ENCODE data around the gene SCLT1.
"Not testable (repeated sequence)": the region's sequence is repeated elsewhere in the genome, so short reads cannot be mapped to it uniquely, and the experiment has no call there.

The SCLT1 gene
- total RNA-seq, result 25.5 to 37.4 reads per million in 2 donors

DNA sequence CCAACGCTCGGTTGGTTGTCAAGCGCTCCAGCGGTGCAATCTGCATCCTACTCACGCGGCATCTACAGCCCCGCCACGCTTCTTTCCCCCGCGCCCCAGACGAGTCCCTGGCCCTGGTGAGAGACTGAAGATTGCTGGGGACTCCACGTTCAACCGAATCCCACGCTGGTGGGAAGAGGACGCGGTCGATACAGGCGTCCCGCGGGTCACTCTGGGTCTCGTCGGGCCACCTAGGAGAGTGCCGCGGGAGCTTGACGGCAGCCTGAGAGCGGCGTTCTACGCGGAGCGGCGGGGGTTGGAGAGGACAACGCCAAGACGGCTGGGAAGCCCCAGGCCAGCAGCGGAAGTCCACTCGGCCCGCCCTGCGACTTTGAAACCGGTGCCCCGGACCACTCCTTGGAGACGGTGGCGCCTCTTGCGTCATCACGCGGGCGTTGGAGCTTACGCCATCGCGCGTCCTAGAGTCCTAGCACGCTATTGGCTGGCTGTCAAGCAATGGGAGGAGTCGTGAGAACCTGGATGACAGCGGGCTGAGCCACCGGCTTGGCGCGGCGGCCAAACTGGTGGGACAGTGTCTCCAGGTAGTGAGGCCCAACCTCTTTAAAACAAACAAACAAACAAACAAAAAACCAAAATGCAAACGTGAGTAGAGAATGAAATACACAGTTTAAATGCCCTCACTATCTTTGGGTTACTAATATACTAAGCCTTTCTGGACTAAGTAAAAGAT is at the start of gene SCLT1:
Gene SCLT1 (minus strand): TSS at position 349 of the 730 bp plus-strand sequence. CDS start 436 bp downstream, outside the sequence.
- peak; percentile 91 for DNase-seq

DNA sequence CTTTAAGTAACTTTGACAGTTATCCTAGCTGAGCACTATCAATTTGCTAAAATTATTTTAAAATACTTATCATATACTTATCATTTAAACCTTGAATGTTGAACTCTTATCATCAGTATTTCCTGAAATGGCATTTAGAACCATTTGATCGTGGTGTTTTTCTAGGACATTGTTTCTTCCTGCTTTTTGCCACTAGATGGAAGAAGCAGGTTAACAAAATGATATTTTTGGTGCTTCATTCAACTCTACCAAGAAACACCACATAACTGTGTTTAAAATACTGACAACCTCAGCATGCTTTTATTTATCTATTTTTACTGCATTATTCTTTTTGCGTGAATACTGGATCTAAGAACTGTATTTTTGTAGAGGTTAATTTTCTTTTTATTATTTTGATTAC is 47.2 kb upstream of the SCLT1 start:
- no peak for DNase-seq

DNA sequence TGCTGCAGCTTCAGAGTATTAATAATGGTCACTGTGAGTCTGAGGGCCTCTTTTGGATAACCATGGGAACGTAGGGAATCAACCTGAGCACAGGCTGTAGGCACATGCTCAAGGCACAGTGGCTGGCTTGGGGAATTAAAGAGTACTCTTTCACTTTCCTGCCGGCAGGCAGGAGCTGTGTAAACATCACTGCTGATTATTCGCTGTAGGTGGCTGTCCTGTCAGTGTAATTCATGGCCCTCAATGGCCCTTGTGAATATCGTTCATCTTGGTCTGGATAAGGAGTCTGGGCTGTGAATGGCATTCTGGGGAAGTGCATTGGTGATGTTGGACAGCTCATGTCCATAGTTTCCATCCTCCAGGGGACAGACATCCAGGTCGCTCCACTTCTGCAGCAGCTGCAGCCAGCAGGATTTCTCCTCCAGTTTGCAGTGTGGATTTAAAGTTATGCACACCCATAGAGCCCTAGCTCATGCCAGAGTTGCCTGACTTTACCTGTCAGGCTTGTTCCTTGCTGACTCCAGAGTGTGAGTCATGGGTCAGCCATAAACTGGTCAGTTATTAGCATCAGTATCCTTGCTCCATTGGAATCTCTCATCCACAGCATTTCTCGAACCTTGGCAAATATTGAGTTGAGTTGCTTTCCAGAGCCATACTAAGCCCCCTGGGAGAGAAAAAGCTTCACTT is 45.6 kb upstream of the SCLT1 start:
- DNase-seq, result no peak

GRCh38 chr4:129136433-129136832 is 43.1 kb upstream of the SCLT1 start:
- no peak for DNase-seq

- no peak for DNase-seq
Measured at GRCh38 chr4:129131343-129131742, 38.0 kb upstream of the SCLT1 start.

GRCh38 chr4:129129143-129129542 is 35.8 kb upstream of the SCLT1 start:
- no peak for DNase-seq

GRCh38 chr4:129126614-129127013 is 33.3 kb upstream of the SCLT1 start:
- not testable (repeated sequence) for DNase-seq

GRCh38 chr4:129117705-129118104 is 24.4 kb upstream of the SCLT1 start:
- DNase-seq, result no peak

DNA sequence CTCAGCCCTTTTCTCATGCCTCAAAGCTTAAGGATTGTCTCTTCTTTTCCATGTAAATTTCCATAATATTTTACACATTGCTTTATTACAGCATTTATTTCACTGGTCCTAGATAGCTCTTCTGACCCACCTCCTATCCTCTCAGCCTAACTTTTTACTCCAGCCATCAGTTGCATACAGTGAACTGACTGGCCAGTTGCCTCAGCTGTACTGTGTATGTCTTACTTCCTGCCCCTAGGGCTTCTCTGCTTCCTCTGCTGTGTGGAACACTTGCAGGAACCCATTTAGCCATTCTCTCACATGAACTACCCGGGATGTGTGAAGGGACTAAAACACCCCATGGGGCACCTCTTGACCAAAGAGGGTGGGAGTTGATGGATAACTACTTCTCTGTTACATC is 20.6 kb upstream of the SCLT1 start:
- no peak for DNase-seq

DNA sequence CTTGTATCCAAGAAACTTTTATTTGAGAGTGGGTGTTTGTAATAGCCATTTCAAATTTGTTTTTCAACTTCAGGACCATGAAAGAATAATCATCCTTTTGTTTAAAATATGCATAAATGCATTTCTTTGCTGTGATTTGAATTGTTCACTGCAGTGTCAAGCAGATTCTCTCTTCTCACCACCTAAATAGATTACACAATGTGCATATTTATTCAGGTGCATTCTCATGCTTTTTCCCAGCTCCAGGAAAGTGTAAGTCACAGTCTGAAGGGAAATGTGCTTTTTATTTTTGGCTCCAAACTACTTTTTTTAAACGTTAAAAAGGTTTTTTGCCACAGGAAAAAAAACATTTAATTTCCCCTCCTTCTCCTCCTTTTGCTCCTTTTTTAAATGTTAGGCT is 20.1 kb upstream of the SCLT1 start:
- DNase-seq, result no peak

DNA sequence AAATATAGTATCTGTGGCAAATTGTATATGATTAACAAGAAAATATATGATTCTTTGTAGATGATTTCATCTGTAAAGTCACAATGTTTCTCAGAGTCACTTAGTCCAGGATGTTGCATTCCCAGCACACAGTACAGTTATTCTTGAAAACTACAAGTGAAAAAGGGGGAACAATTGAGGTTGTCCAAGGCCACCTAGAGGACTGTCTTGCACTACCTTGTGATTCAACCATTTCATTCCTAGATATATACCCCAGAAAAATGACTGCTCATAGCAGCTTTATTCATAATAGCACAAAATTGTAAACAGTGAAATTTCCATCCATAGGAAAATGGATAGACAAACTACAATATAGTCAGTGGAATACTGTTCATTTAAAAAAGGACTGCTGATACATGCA is 18.6 kb upstream of the SCLT1 start:
- DNase-seq, result no peak

GRCh38 chr4:129110931-129111330 is 17.6 kb upstream of the SCLT1 start:
- DNase-seq, result no peak

- no peak for DNase-seq
Measured at GRCh38 chr4:129109965-129110824, 16.9 kb upstream of the SCLT1 start.

DNA sequence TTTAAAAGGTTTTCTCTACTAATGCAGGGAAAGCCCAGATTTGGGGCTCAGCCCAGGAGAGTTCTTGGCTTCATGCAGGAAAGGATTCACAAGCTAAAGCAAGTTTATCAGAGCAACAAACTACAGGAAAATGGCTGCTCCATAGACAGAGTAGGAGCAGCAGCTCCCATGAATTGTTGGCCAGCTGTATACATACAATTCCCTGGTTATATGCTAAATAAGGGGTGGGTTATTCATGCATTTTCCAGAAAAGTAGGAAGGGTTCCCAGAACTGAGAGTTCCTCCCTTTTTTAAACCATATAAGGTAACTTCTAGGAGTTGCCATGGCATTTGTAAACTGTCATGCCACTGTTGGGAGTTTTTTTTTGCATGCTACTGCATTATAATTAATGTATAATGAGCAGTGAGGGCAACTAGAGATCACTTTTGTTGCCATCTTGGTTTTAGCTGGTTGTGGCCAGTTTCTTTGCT is 5.2 kb upstream of the SCLT1 start:
- no peak for DNase-seq

- DNase-seq, result peak; percentile 52
Measured at GRCh38 chr4:129095811-129096454, 2.6 kb upstream of the SCLT1 start, which contains the start of gene C4orf33. Gene C4orf33 (plus strand): TSS chr4:129096152. CDS start chr4:129102611, 6,459 bp downstream.

DNA sequence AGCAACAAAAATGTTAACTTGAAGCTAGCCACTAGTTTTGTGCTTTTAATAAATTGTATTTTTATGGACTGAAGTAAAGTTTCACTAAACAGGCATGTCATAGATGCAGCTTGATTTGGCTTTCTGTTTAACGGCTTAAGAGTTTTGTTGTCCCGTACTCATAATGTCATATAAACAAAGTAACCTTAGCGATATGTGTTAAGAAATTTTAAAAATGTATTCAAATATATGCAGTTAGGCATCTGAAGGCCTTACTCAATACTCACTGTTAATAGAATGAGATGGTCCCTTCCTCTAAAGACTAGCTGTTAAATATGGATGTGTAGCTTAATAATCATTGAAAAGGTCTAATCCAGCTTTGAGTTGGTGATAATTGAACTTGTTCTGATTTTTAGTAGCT is 1.0 kb upstream of the SCLT1 start:
- no peak for DNase-seq

GRCh38 chr4:129092631-129093190 is 628 bp downstream of the SCLT1 start:
- DNase-seq, result no peak

DNA sequence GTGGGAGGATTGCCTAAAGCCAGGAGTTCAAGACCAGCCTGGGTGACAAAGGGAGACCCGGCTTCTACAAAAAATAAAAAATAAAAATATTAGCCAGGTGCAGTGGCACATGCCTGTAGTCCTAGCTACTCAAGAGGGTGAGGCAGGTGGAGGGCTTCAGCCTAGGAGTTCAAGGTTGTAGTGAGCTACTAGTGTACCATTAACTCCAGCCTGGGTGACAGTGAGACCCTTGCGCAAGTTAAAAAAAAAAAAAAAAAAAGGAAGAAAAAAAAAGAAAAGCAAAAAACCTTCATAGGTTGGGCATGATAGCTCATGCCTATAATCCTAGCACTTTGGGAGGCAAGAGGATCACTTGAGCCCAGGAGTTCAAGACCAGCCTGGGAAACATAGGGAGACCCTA is 5.8 kb downstream of the SCLT1 start:
- no peak for DNase-seq

DNA sequence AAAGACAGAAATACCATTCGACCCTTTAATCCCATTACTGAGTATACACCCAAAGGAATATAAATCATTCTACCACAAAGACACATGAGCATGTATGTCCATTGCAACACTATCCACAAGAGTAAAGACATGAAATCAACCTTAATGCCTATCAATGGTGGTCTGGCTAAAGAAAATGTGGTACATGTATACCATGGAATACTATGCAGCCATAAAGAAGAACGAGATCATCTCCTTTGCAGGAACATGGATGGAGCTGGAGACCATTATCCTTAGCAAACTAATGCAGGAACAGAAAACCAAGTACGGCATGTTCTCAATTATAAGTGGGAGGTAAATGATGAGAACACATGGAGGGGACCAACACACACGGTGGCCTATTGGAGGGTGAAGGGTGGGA is 7.9 kb downstream of the SCLT1 start:
- no peak for DNase-seq

GRCh38 chr4:129082302-129082701 is 11.0 kb downstream of the SCLT1 start:
- DNase-seq, result no peak

DNA sequence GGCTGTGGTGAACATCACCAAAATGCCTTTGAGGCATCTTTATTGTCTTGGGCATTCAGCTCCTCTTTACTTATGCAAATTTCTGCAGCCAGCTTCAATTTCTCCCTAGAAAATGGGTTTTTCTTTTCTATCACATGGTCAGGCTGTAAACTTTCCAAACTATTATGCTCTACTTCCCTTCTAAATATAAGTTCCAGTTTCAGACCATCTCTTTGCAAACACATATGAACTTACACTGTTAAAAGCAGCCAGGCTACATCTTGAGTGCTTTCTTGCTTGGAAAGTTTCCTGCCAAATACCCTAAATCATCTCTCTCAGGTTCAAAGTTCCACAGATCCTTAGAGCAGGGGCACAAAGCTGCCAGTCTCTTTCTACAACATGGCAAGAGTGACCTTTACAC is 13.2 kb downstream of the SCLT1 start:
- DNase-seq, result no peak

DNA sequence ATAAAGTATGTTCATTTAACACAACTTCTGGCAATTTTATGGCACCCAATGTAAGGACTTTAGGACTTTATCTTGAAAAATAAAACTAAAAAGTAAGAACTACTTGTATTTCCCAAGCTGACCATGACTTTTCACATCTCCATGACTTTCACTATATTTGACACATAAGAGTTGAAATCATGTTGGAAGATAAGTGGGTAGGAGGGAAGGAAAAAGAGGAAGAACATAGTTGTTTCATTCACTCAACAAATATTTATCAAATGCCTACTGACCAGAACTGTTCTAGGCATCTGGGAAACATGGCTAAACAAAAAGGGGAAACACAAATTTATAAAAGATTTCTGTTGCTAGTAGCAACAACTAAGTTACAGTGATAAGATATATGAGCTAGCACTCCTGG is 16.0 kb downstream of the SCLT1 start:
- DNase-seq, result no peak

Data from T-helper 9 cell (primary cell).